H9 (cell line): Measurements from ENCODE around the gene CDH15. TPM values are rescaled to one million over a fixed set of nuclear protein-coding genes. Genes with fewer than 3 reads are reported as not detected.

Source experiments
- DNase-seq: peaks from one replicate; pipeline ENCODE4 v3.0.0-alpha.2; 2017
- H2AFZ ChIP-seq: one replicate; pipeline ENCODE4 v1.6.1; 2013; ENCODE audit warnings: mild to moderate bottlenecking, low read length, control low read depth, moderate library complexity
- H2AK5ac ChIP-seq: 2 replicates; pipeline ENCODE4 v1.6.1; 2013; ENCODE audit warnings: low read length, control low read depth, mixed read lengths; ENCODE audit not compliant: insufficient read length
- H2BK120ac ChIP-seq: one replicate; pipeline ENCODE4 v1.6.1; 2013; ENCODE audit warnings: low read depth, mild to moderate bottlenecking, low read length, control low read depth, inconsistent platforms; ENCODE audit not compliant: poor library complexity, severe bottlenecking
- H2BK12ac ChIP-seq: 2 replicates; pipeline ENCODE4 v1.6.1; 2013; ENCODE audit warnings: low read length, control low read depth, mixed read lengths, low read depth; ENCODE audit not compliant: insufficient read length
- H2BK15ac ChIP-seq: 2 replicates; pipeline ENCODE4 v1.6.1; 2013; ENCODE audit warnings: low read depth, low read length, control low read depth
- H2BK20ac ChIP-seq: one replicate; pipeline ENCODE4 v1.6.1; 2013; ENCODE audit warnings: low read depth, mild to moderate bottlenecking, low read length, control low read depth, inconsistent platforms; ENCODE audit not compliant: poor library complexity, severe bottlenecking
- H2BK5ac ChIP-seq: 2 replicates; pipeline ENCODE4 v1.6.1; 2013; ENCODE audit warnings: low read length, control low read depth, mixed read lengths; ENCODE audit not compliant: insufficient read length
- H3K14ac ChIP-seq: 2 replicates; pipeline ENCODE4 v1.6.1; 2013; ENCODE audit warnings: low read length, control low read depth; ENCODE audit not compliant: insufficient read depth
- H3K18ac ChIP-seq: 2 replicates; pipeline ENCODE4 v1.6.1; 2013; ENCODE audit warnings: low read depth, mild to moderate bottlenecking, mixed read lengths, low read length, control low read depth; ENCODE audit not compliant: insufficient read length
- H3K23ac ChIP-seq: 2 replicates; pipeline ENCODE4 v1.6.1; 2013; ENCODE audit warnings: low read length, control low read depth, mixed read lengths, low read depth; ENCODE audit not compliant: insufficient read length
- H3K23me2 ChIP-seq: 2 replicates; pipeline ENCODE4 v1.6.1; 2013; ENCODE audit warnings: low read depth, mild to moderate bottlenecking, mixed read lengths, low read length, control low read depth; ENCODE audit not compliant: insufficient read length, poor library complexity, severe bottlenecking
- H3K27ac ChIP-seq: 2 replicates; pipeline ENCODE4 v1.5.1; 2013; ENCODE audit warnings: low read length, control low read depth, mixed read lengths, low read depth; ENCODE audit not compliant: insufficient read length
- H3K27me3 ChIP-seq: 2 replicates; pipeline ENCODE4 v1.6.1; 2013; ENCODE audit warnings: low read length, control low read depth, inconsistent platforms; ENCODE audit not compliant: insufficient read depth
- H3K4ac ChIP-seq: 2 replicates; pipeline ENCODE4 v1.6.1; 2013; ENCODE audit warnings: low read depth, mild to moderate bottlenecking, control low read depth, inconsistent platforms, low read length, moderate library complexity
- H3K4me1 ChIP-seq: 2 replicates; pipeline ENCODE4 v1.6.1; 2013; ENCODE audit warnings: low read length, control low read depth, inconsistent platforms; ENCODE audit not compliant: insufficient read depth
- H3K4me2 ChIP-seq: 2 replicates; pipeline ENCODE4 v1.6.1; 2013; ENCODE audit warnings: low read length, control low read depth, mixed read lengths; ENCODE audit not compliant: insufficient read length, insufficient read depth
- H3K56ac ChIP-seq: 2 replicates; pipeline ENCODE4 v1.6.1; 2013; ENCODE audit warnings: low read depth, mild to moderate bottlenecking, mixed read lengths, low read length, control low read depth; ENCODE audit not compliant: insufficient read length
- H3K79me1 ChIP-seq: 2 replicates; pipeline ENCODE4 v1.6.1; 2013; ENCODE audit warnings: low read depth, mild to moderate bottlenecking, moderate library complexity, low read length, control low read depth, inconsistent platforms; ENCODE audit not compliant: insufficient read depth, poor library complexity, severe bottlenecking
- H3K79me2 ChIP-seq: 2 replicates; pipeline ENCODE4 v1.6.1; 2013; ENCODE audit warnings: low read length, control low read depth, inconsistent platforms; ENCODE audit not compliant: insufficient read depth
- H3K9ac ChIP-seq: 2 replicates; pipeline ENCODE4 v1.6.1; 2013; ENCODE audit warnings: low read length, control low read depth, mixed read lengths; ENCODE audit not compliant: insufficient read length; ENCODE audit errors: extremely low read depth
- H3K9me3 ChIP-seq: one replicate; pipeline ENCODE4 v1.6.1; 2013; ENCODE audit warnings: low read depth, low read length, inconsistent platforms; ENCODE audit not compliant: control insufficient read depth
- H3T11ph ChIP-seq: one replicate; pipeline ENCODE4 v1.6.1; 2013; ENCODE audit warnings: mild to moderate bottlenecking, low read length, control low read depth, inconsistent platforms
- H4K20me1 ChIP-seq: one replicate; pipeline ENCODE4 v1.6.1; 2013; ENCODE audit not compliant: control insufficient read depth, insufficient read length, insufficient read depth
- H4K5ac ChIP-seq: 2 replicates; pipeline ENCODE4 v1.6.1; 2013; ENCODE audit warnings: low read depth, mild to moderate bottlenecking, mixed read lengths, low read length, control low read depth; ENCODE audit not compliant: insufficient read length
- H4K8ac ChIP-seq: replicated peaks from 2 replicates; pipeline ENCODE4 v1.6.1; 2013; ENCODE audit warnings: low read length, control low read depth, mixed read lengths, low read depth; ENCODE audit not compliant: insufficient read length
- H4K91ac ChIP-seq: 2 replicates; pipeline ENCODE4 v1.6.1; 2013; ENCODE audit warnings: low read depth, mild to moderate bottlenecking, moderate library complexity, mixed read lengths, low read length, control low read depth; ENCODE audit not compliant: insufficient read length
- H3K27ac Mint-ChIP-seq, 3 experiments: 2 replicates in 2 of 3; 3 replicates in 1 of 3; pipeline ENCODE4 v1.8.0; 2020 to 2021; ENCODE audit warnings: mixed read lengths in 3 of 3, mild to moderate bottlenecking in 1 of 3, moderate library complexity in 1 of 3
- H3K27me3 Mint-ChIP-seq: 2 replicates; pipeline ENCODE4 v1.8.0; 2021; ENCODE audit warnings: low read depth, mild to moderate bottlenecking, moderate library complexity, mixed read lengths
- H3K36me3 Mint-ChIP-seq, 3 experiments: 2 replicates in 2 of 3; 3 replicates in 1 of 3; pipeline ENCODE4 v1.8.0; 2020 to 2021; ENCODE audit warnings: low read depth in 3 of 3, mixed read lengths in 3 of 3; ENCODE audit not compliant: insufficient read depth in 1 of 3
- H3K4me1 Mint-ChIP-seq, 2 experiments: 2 replicates each; pipeline ENCODE4 v1.8.0; 2020; ENCODE audit warnings: mixed read lengths in 2 of 2
- H3K4me3 Mint-ChIP-seq, 2 experiments: 2 replicates in 1 of 2; 3 replicates in 1 of 2; pipeline ENCODE4 v1.8.0; 2020 to 2021; ENCODE audit warnings: mild to moderate bottlenecking in 2 of 2, mixed read lengths in 2 of 2, moderate library complexity in 1 of 2
- H3K9me3 Mint-ChIP-seq, 2 experiments: 2 replicates in 1 of 2; 3 replicates in 1 of 2; pipeline ENCODE4 v1.8.0; 2020; ENCODE audit warnings: mild to moderate bottlenecking in 2 of 2, mixed read lengths in 2 of 2, moderate library complexity in 1 of 2
- WGBS: extraction: QIAGEN DNeasy Blood & Tissue Kit; methylation state at CpG from one replicate; pipeline ENCODE4 v1.1.7; 2013; ENCODE audit warnings: missing lambda C conversion rate, low lambda C conversion rate, mixed read lengths; ENCODE audit not compliant: insufficient read length; ENCODE audit errors: extremely low coverage; 5-methylcytosine and 5-hydroxymethylcytosine counted together
- total RNA-seq: library from RNA; stranded (reverse); gene quantifications from 2 replicates; pipeline ENCODE4 v1.2.1, GENCODE V29; 2021
- TF ChIP-seq, protein P1 (sequence below): fragments of 200-600 bp; sonication (generic); conservative IDR thresholded peaks from 3 replicates; pipeline ENCODE4 v1.8.0; 2021; ENCODE audit warnings: antibody characterized with exemption, mild to moderate bottlenecking

The CDH15 gene
- total RNA-seq, 1 experiment from 2014 or later = 0.28 TPM

DNA sequence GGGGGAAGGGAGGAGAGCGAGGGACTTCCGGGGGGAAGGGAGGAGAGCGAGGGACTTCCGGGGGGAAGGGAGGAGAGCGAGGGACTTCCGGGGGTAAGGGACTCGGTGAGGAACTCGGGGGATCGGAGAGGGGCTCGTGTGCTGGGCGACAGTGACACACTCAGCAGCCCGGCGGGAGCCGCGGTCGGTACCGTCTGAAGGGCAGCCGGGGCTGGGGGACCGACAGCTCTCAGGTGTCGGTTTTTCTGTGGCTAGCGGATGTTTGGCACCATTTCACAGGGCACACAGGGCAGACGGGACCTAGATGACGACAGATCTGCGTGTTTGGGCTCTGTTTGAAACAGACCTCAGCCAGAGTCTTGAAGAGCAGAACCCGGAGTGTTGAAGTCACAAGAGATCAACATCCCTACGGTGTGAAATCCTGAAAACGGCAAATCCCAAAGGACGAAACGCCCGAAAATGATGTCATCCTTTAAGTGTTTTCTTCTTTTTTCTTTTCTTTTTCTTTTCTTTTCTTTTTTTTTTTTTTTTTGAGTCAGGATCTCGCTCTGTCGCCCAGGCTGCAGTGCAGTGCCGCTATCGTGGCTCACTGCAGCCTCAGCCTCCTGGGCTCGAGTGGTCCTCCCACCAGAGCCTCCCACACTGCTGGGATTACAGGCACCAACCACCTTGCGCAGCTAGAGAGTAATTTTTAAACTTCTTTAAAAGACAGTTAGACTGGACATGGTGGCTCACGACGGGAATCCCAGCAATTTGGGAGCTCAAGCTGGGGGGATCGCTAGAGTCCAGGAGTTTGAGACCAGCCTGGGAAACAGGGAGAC, 69.8 kb downstream of the CDH15 start:
- Histone ChIP-seq H2BK120ac (no peak overlapping the region), H3K18ac (peak overlapping the region; percentile 81), H2BK20ac (no peak overlapping the region), H3K23me2 (peaks cover 6% of the 10 kb centered on the region), H2BK12ac (no peak overlapping the region), H3T11ph (no peak overlapping the region), H3K4ac (no peak overlapping the region), H3K4me2 (peak overlapping the region; percentile 87), H4K5ac (no peak overlapping the region), H3K9me3 (no peaks in the 10 kb centered on the region), H3K4me1 (no peaks in the 10 kb centered on the region), H4K8ac (no peak overlapping the region), H3K79me2 (no peaks in the 10 kb centered on the region), H3K27me3 (no peaks in the 10 kb centered on the region), H2BK15ac (no peak overlapping the region), H3K23ac (no peak overlapping the region), H3K56ac (no peak overlapping the region), H4K20me1 (no peaks in the 10 kb centered on the region), H3K79me1 (no peaks in the 10 kb centered on the region), H2BK5ac (no peak overlapping the region), H2AK5ac (no peak overlapping the region), H2AFZ (no peak overlapping the region), H3K9ac (peak overlapping the region; percentile 91), H3K14ac (peak overlapping the region; percentile 74; the same call in 1 of the 2 replicates), H4K91ac (no peak overlapping the region), H3K27ac (no peak overlapping the region)
- DNase-seq = peak; percentile 84
- peaks cover 2% of the 10 kb centered on the region for H3K27me3 Mint-ChIP-seq
- peak overlapping the region; percentile 88 to 99 (median 96); a peak in 6 of 7 replicates for H3K27ac Mint-ChIP-seq
- peaks cover 4 to 5% of the 10 kb centered on the region in 2 experiments; a peak in 4 of 5 replicates for H3K9me3 Mint-ChIP-seq
- no CpG with 5 or more reads among the region's 39 CpGs for WGBS
- H3K36me3 Mint-ChIP-seq = peaks cover 0 to 5% (median 4%) of the 10 kb centered on the region in 3 experiments; a peak in 6 of 7 replicates
- peaks cover 3 to 6% of the 10 kb centered on the region in 2 experiments; a peak in 2 of 4 replicates for H3K4me1 Mint-ChIP-seq
- TF ChIP-seq, protein P1, sequence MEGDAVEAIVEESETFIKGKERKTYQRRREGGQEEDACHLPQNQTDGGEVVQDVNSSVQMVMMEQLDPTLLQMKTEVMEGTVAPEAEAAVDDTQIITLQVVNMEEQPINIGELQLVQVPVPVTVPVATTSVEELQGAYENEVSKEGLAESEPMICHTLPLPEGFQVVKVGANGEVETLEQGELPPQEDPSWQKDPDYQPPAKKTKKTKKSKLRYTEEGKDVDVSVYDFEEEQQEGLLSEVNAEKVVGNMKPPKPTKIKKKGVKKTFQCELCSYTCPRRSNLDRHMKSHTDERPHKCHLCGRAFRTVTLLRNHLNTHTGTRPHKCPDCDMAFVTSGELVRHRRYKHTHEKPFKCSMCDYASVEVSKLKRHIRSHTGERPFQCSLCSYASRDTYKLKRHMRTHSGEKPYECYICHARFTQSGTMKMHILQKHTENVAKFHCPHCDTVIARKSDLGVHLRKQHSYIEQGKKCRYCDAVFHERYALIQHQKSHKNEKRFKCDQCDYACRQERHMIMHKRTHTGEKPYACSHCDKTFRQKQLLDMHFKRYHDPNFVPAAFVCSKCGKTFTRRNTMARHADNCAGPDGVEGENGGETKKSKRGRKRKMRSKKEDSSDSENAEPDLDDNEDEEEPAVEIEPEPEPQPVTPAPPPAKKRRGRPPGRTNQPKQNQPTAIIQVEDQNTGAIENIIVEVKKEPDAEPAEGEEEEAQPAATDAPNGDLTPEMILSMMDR = no peak
- peak overlapping the region; percentile 97 for H3K4me3 Mint-ChIP-seq
